GM12892 (cell line): ENCODE results near the gene MRPS35.

Experiments
- POLR2A ChIP-seq: IDR thresholded peaks from 2 replicates; pipeline ENCODE4 v1.6.1; 2011; ENCODE audit warnings: low read depth, low read length, control low read depth
- POLR2AphosphoS5 ChIP-seq: IDR thresholded peaks from 2 replicates; pipeline ENCODE4 v1.6.1; 2011; ENCODE audit warnings: low read depth, low read length, control low read depth
- TAF1 ChIP-seq: IDR thresholded peaks from 2 replicates; pipeline ENCODE4 v1.6.1; 2011; ENCODE audit warnings: low read depth, mild to moderate bottlenecking, control low read depth, low read length, borderline replicate concordance

- TF ChIP-seq TAF1 (no peak), POLR2A (no peak), POLR2AphosphoS5 (no peak)
These were observed 52.1 kb downstream of the MRPS35 start for GRCh38 chr12:27762757-27763156.
